GM18498 (cell line): ENCODE data around the gene SLC19A3.
"Not testable (repeated sequence)": the region's sequence is repeated elsewhere in the genome, so short reads cannot be mapped to it uniquely, and the experiment has no call there.

ENCODE experiments used
- ATAC-seq: cut with Tn5 transposase; IDR thresholded peaks from one replicate; pipeline ENCODE4 v1.9.1; 2021; ENCODE audit warnings: mild to moderate bottlenecking, moderate library complexity; ENCODE audit not compliant: unreplicated experiment

Gene SLC19A3

DNA sequence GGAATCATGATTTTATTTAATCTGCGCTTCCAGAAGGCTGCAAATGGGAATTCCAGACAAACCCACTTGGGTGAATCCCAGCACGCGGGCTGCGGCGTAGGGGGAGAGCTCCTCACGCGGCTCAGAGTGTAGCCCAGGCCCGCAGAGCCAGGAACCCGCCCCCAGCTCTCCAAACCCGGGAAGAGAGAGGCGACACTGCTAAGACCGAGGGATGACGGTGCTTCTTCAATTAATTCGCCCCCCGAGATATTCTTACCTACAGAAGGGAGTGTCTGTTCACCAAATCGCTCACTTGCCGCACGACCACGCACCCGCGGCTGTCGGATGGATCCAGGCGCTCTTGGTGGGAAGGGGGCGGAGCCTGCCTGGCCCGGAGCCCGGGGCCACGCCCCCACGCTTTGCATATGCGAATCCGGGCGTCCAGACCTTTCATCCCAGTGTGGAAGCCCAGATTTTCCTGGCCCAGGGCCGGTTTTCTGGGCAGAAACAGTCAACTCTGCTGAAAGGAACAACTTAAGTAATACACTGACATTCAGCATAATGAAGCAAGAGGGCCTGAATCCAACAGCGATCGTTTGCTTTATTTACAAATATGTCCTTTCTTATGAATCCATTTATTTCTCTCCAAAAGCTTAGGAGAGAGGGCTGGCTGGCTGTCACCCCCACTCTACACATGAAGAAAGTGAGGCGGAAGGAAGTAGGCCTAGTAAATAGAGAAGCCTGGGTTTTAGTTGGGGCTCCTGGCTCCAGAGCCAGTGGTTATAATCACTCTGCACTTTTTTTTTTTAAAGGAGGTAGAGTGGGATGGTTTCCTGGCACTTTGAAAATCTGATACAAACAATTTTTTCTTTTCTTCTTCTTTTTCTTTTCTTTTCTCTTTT is at the start of gene SLC19A3:
Gene SLC19A3, minus strand, starts transcription at position 342 of the 881 bp plus-strand sequence. CDS start 15,710 bp downstream, outside the sequence.
- ATAC-seq: no peak

GRCh38 chr2:227766373-227766883 is 48.6 kb upstream of the SLC19A3 start:
- ATAC-seq: peak; percentile 99

DNA sequence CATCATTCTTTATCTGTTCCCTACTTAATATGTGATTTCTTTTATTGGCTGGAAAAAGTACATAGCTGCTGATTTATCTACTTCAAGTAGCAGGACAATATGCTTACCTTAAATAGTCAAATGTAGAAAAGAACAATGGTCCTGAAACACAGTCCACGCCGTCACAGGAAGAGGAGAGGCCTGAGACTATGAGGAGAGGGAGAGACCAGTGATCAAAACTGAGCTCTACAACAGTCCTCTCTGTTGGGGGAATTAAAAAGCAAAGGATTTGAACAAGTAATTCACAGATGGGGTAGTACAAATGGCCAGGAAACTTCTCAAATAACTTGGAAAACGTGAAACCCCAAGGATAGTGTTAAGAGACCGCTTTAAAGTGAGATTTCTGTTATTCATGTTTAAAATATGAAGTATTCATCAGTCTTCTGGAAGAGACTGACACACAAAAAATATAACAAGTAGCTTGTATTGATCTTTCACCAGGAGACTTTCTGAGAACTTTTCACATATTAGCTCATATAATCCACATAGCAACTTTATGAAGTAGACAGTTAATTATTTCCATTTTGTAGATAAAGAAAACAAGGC is 48.1 kb upstream of the SLC19A3 start:
- ATAC-seq: peak; percentile 18

GRCh38 chr2:227761740-227762476 is 44.1 kb upstream of the SLC19A3 start:
- no peak for ATAC-seq

GRCh38 chr2:227759411-227760118 is 41.7 kb upstream of the SLC19A3 start:
- no peak for ATAC-seq

DNA sequence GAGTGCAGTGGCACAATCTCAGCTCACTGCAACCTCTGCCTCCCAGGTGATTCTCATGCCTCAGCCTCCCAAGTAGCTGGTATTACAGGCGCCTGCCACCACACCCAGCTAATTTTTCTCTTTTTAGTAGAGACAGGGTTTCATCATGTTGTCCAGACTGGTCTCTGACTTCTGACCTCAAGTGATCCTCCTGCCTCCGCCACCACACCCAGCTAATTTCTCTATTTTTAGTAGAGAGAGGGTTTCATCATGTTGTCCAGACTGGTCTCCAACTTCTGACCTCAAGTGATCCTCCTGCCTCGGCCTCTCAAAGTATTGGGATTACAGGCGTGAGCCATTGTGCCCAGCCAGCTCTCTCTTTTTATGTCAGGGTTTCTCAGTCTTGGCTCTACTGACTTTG is 38.4 kb upstream of the SLC19A3 start:
- ATAC-seq: not testable (repeated sequence)

- ATAC-seq: no peak
Observed at GRCh38 chr2:227748079-227748478, 30.3 kb upstream of the SLC19A3 start.

DNA sequence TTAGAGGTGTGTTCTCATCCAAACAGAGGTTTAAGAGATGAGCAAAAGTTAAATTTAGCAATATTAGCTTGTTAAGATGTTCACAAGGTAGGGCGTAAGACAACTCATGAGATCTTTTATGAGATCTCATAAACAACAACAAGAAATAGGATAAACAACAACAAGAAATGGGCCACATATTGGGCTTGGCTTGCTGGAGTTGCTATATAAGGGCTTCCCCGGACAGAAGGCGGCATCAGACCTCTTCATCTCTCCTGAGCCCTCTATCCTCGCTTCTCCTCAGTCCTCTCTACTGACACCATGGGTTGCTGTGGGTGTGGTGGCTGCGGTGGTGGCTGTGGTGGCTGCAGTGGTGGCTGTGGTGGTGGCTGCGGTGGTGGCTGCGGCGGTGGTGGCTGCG is 27.8 kb upstream of the SLC19A3 start, which contains the start of gene SCYGR8:
Gene SCYGR8, plus strand, starts transcription at position 301 of the 400 bp plus-strand sequence. Its CDS starts 0 bp downstream, at position 301.
- no peak for ATAC-seq

GRCh38 chr2:227740705-227741104 is 22.9 kb upstream of the SLC19A3 start:
- not testable (repeated sequence) for ATAC-seq

DNA sequence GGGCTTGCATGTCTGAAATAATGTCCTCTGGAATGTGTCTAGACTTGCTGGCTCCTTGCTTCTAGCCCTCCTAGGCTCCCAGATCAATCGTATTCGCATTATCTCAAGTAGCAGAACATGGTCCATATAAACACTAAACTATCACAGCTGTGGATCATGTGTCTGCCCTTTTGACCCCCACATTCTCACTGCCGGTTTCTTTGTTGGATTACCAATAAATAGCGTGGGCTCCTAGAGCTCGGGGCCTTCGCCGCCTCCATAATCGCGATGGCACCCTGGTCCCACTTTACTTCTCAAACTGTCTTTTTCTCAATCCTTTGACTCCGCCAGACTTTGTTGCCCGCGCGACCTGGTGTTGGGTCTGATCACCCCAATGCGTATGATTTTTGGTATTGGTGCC is 21.5 kb upstream of the SLC19A3 start:
- ATAC-seq: no peak

GRCh38 chr2:227728035-227728434 is 10.2 kb upstream of the SLC19A3 start, which contains the start of gene SCYGR7:
TSS of gene SCYGR7 (plus strand) at chr2:227728335. CDS start at chr2:227728335, 0 bp downstream.
- ATAC-seq: no peak

- ATAC-seq: no peak
Observed at GRCh38 chr2:227724394-227725039, 6.7 kb upstream of the SLC19A3 start, which contains the start of gene SCYGR6. TSS of gene SCYGR6 (minus strand) at chr2:227724757. CDS start at chr2:227724757, 0 bp downstream.

DNA sequence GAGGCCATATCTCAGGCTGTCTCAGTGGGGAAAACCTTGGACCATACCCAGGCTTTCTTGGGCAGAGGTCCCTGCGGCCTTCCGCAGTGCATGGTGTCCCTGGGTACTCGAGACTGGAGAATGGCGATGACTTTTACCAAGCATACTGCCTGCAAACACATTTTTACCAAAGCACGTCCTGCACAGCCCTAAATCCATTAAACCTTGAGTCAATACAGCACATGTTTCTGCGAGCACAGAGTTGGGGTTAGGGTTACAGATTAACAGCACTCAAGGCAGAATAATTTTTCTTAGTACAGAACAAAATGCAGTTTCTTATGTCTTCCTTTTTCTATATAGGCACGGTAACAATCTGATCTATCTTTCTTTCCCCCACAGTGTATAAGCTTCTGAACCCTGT is 5.0 kb upstream of the SLC19A3 start:
- ATAC-seq: not testable (repeated sequence)

GRCh38 chr2:227720680-227721079 is 2.9 kb upstream of the SLC19A3 start:
- ATAC-seq: no peak

- no peak for ATAC-seq
Observed at GRCh38 chr2:227719641-227720040, 1.8 kb upstream of the SLC19A3 start.

DNA sequence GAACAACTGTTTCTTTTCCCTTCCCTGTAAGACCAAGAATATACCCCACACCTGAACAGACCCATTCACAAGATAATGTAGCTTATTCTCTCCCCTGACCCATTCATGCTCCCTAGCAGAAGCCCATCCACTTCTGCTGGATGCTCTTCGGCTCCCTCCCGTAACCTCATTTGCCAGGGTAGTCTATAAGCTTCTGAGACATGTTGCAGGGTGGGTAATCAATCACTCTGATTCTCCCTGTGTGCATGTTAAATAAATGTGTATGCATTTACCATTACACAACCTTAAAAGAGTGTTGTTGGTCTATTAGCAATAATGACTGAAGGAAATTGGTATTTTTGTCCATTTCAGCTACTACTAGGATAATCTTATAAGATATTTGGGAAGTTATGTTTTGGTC is 1.3 kb downstream of the SLC19A3 start:
- no peak for ATAC-seq

DNA sequence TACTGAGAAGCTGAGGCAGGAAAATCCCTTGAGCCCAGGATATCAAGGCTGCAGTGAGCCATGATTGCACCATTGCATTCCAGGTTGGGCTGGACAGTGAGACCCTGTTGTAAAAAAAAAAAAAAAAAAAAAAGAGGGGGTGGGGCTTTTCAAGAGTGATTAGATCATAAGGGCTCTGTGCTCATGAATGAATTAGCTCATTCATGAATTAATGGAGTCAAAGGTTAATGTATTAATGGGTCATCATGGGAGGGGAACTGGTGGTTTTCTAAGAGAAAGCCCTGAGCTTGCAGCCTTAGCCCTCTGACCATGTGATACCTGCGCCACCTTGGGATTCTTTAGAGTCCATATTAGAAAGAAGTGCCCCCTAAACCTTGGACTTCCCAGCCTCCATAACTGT is 4.5 kb downstream of the SLC19A3 start:
- ATAC-seq: no peak

GRCh38 chr2:227710986-227711385 is 6.8 kb downstream of the SLC19A3 start:
- ATAC-seq: no peak

DNA sequence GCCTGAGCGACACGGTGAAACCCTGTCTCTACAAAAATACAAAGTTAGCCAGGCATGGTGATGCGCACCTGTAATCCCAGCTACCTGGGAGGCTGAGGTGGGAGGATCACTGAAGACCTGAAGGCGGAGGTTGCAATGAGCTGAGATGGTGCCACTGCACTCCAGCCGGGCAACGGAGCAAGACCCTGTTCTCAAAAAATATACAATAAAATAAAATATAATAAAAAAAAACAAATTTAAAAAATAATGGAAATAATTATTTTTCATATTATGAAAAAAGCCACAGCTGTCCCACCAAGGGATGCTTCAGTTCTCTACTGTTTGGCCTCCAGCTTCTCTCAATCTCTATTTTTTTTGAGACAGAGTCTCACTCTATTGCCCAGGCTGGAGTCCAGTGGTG is 10.4 kb downstream of the SLC19A3 start:
- no peak for ATAC-seq

GRCh38 chr2:227706859-227707258 is 11.0 kb downstream of the SLC19A3 start:
- ATAC-seq: no peak
